ENCODE measurements around the gene CPB2.

The CPB2 gene

GRCh38 chr13:46012404-46012803 is 92.4 kb downstream of the CPB2 start:
- H3K4me1 ChIP-seq (ENCODE audit: low read length), result no peaks in the 10 kb centered on the region
- TF ChIP-seq, protein P1, sequence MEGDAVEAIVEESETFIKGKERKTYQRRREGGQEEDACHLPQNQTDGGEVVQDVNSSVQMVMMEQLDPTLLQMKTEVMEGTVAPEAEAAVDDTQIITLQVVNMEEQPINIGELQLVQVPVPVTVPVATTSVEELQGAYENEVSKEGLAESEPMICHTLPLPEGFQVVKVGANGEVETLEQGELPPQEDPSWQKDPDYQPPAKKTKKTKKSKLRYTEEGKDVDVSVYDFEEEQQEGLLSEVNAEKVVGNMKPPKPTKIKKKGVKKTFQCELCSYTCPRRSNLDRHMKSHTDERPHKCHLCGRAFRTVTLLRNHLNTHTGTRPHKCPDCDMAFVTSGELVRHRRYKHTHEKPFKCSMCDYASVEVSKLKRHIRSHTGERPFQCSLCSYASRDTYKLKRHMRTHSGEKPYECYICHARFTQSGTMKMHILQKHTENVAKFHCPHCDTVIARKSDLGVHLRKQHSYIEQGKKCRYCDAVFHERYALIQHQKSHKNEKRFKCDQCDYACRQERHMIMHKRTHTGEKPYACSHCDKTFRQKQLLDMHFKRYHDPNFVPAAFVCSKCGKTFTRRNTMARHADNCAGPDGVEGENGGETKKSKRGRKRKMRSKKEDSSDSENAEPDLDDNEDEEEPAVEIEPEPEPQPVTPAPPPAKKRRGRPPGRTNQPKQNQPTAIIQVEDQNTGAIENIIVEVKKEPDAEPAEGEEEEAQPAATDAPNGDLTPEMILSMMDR (IDR thresholded peaks at IDR 0.05; ENCODE audit: low read depth, low read length), result no peak
- no peak for TF ChIP-seq EZH2phosphoT487 (IDR thresholded peaks at IDR 0.05; ENCODE audit: low read depth)
- no peak overlapping the region for H3K4me2 ChIP-seq (ENCODE audit: low read length)
- no peaks in the 10 kb centered on the region for H3K27me3 ChIP-seq (ENCODE audit: low read depth, low read length)
- peaks cover 34% of the 10 kb centered on the region for H3K36me3 ChIP-seq (replicated peaks; ENCODE audit: low read depth, low read length)
- H3K4me3 ChIP-seq (ENCODE audit: low read length), result no peak overlapping the region
- no peak overlapping the region for H3K9ac ChIP-seq (ENCODE audit: low read length)
- 0 out of 2 replicates have a peak, but pooled peaks cover 4% of the 10 kb centered on the region for H4K20me1 ChIP-seq (ENCODE audit: insufficient read depth, low read length)
- H2AFZ ChIP-seq (ENCODE audit: low read depth, low read length), result no peak overlapping the region
- no peaks in the 10 kb centered on the region for H3K9me3 ChIP-seq (ENCODE audit: insufficient read depth, low read length)
- H3K27ac ChIP-seq (ENCODE audit: low read length), result no peak overlapping the region
- H3K79me2 ChIP-seq (ENCODE audit: low read length), result no peaks in the 10 kb centered on the region

DNA sequence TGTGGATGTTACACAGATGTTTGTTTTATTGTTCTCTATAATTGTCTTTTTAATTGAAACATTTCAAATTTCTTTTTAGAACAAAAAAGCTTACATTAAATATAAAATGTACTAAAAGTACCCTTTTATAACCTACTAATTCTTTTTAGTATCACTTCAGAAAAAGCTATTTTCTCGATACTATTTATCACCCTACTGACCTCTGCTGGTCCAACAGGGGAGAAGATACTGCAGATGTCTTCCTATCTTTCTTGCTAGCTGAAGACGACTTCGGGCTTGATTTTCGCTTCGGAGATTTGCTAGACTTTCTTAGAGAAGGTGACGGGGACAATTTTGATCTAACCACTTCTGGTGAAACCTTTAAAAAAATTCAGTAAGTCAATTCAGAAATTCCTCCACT is 94.7 kb downstream of the CPB2 start:
- TF ChIP-seq EZH2phosphoT487 (IDR thresholded peaks at IDR 0.05; ENCODE audit: low read depth), result no peak
- TF ChIP-seq, protein P1 (IDR thresholded peaks at IDR 0.05; ENCODE audit: low read depth, low read length), result peak; percentile 47
- Histone ChIP-seq H4K20me1 (ENCODE audit: insufficient read depth, low read length) (0 out of 2 replicates have a peak, but pooled peaks cover 4% of the 10 kb centered on the region), H3K79me2 (ENCODE audit: low read length) (no peaks in the 10 kb centered on the region), H2AFZ (ENCODE audit: low read depth, low read length) (no peak overlapping the region), H3K9ac (ENCODE audit: low read length) (no peak overlapping the region), H3K27ac (ENCODE audit: low read length) (no peak overlapping the region), H3K4me3 (ENCODE audit: low read length) (no peak overlapping the region), H3K36me3 (replicated peaks; ENCODE audit: low read depth, low read length) (peaks cover 26% of the 10 kb centered on the region), H3K9me3 (ENCODE audit: insufficient read depth, low read length) (no peaks in the 10 kb centered on the region), H3K27me3 (ENCODE audit: low read depth, low read length) (no peaks in the 10 kb centered on the region), H3K4me1 (ENCODE audit: low read length) (no peaks in the 10 kb centered on the region), H3K4me2 (ENCODE audit: low read length) (no peak overlapping the region)

GRCh38 chr13:46008631-46009030 is 96.2 kb downstream of the CPB2 start:
- Histone ChIP-seq H3K4me2 (ENCODE audit: low read length) (no peak overlapping the region), H2AFZ (ENCODE audit: low read depth, low read length) (no peak overlapping the region), H3K9me3 (ENCODE audit: insufficient read depth, low read length) (no peaks in the 10 kb centered on the region), H4K20me1 (ENCODE audit: insufficient read depth, low read length) (0 out of 2 replicates have a peak, but pooled peaks cover 4% of the 10 kb centered on the region), H3K4me1 (ENCODE audit: low read length) (no peaks in the 10 kb centered on the region), H3K9ac (ENCODE audit: low read length) (no peak overlapping the region), H3K79me2 (ENCODE audit: low read length) (no peaks in the 10 kb centered on the region), H3K36me3 (replicated peaks; ENCODE audit: low read depth, low read length) (peaks cover 28% of the 10 kb centered on the region), H3K27me3 (ENCODE audit: low read depth, low read length) (no peaks in the 10 kb centered on the region), H3K4me3 (ENCODE audit: low read length) (no peak overlapping the region), H3K27ac (ENCODE audit: low read length) (no peak overlapping the region)
- TF ChIP-seq, protein P1 (IDR thresholded peaks at IDR 0.05; ENCODE audit: low read depth, low read length), result no peak
- no peak for TF ChIP-seq EZH2phosphoT487 (IDR thresholded peaks at IDR 0.05; ENCODE audit: low read depth)

- Histone ChIP-seq H4K20me1 (ENCODE audit: insufficient read depth, low read length) (no peaks in the 10 kb centered on the region), H3K4me2 (ENCODE audit: low read length) (no peak overlapping the region), H3K27ac (ENCODE audit: low read length) (no peak overlapping the region), H3K9ac (ENCODE audit: low read length) (no peak overlapping the region), H3K79me2 (ENCODE audit: low read length) (no peaks in the 10 kb centered on the region), H3K4me3 (ENCODE audit: low read length) (no peak overlapping the region), H3K9me3 (ENCODE audit: insufficient read depth, low read length) (no peaks in the 10 kb centered on the region), H3K36me3 (replicated peaks; ENCODE audit: low read depth, low read length) (peaks cover 29% of the 10 kb centered on the region), H2AFZ (ENCODE audit: low read depth, low read length) (no peak overlapping the region), H3K4me1 (ENCODE audit: low read length) (no peaks in the 10 kb centered on the region), H3K27me3 (ENCODE audit: low read depth, low read length) (no peaks in the 10 kb centered on the region)
- no peak for TF ChIP-seq EZH2phosphoT487 (IDR thresholded peaks at IDR 0.05; ENCODE audit: low read depth)
- TF ChIP-seq, protein P1 (IDR thresholded peaks at IDR 0.05; ENCODE audit: low read depth, low read length), result no peak
These were observed 98.0 kb downstream of the CPB2 start for GRCh38 chr13:46006688-46007452.

Measured in OCI-LY3 (cell line).